Fibroblast of gingiva (primary cell): Measurements from ENCODE around the gene SMAGP.

ENCODE experiments used
- DNase-seq: peaks from one replicate; pipeline ENCODE4 v3.0.0-alpha.2; 2011; ENCODE audit warnings: low read depth

The SMAGP gene

GRCh38 chr12:51196547-51196946 lies 73.7 kb downstream of the SMAGP start:
- DNase-seq, result no peak

- DNase-seq, result no peak
Measured at GRCh38 chr12:51195841-51196240, 74.4 kb downstream of the SMAGP start.
